ENCODE measurements around the gene FAF1.
A peak's percentile ranks its signal among the peaks of the same experiment; 100 is the strongest.

Gene FAF1

DNA sequence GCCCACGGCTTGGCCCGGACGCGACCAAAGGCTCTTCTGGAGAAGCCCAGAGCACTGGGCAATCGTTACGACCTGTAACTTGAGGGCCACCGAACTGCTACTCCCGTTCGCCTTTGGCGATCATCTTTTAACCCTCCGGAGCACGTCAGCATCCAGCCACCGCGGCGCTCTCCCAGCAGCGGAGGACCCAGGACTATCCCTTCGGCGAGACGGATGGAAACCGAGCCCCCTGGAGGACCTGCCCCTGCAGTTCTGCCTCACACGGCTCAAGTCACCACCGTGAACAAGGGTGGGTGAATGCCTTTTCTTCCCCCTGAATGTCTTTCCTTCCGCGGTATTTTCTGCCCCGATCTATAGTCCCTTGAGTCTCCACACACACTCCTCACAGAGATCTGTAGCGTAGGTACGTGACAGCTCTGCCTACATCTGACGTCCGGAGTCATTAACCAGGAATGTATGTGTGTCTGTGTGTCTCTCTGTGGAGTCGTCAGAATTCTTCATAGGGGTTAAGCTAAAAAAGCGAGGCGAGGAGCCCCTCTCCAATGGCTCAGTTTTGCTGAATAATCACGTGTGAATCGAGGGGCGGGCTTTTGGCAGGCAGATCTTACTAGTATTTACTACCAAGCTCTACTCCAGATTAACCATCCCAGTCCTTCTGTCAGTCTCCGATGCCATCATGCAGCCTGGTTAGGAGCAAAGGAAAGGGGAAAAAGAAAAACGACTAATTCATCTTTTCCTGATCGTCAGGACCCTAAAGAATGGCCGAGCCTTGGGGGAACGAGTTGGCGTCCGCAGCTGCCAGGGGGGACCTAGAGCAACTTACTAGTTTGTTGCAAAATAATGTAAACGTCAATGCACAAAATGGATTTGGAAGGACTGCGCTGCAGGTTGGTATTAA lies 9.8 kb upstream of the FAF1 start, which contains the start of gene CDKN2C (continued):
- TF ChIP-seq ZSCAN4 (tag by site-specific recombination; IDR thresholded peaks at IDR 0.05) = no peak
- TF ChIP-seq, protein P1, sequence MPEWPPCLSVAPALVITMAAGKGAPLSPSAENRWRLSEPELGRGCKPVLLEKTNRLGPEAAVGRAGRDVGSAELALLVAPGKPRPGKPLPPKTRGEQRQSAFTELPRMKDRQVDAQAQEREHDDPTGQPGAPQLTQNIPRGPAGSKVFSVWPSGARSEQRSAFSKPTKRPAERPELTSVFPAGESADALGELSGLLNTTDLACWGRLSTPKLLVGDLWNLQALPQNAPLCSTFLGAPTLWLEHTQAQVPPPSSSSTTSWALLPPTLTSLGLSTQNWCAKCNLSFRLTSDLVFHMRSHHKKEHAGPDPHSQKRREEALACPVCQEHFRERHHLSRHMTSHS (tag by site-specific recombination; IDR thresholded peaks at IDR 0.05) = no peak
- no peak for TF ChIP-seq ZSCAN16 (tag by site-specific recombination; IDR thresholded peaks at IDR 0.05)
- TF ChIP-seq ZNF391 (tag by site-specific recombination; IDR thresholded peaks at IDR 0.05; ENCODE audit: borderline replicate concordance, low read depth) = 0 out of 2 replicates have a peak, but pooled peaks have one; percentile 43
- no peak for TF ChIP-seq RBAK (tag by site-specific recombination; IDR thresholded peaks at IDR 0.05)
- TF ChIP-seq ZNF366 (tag by site-specific recombination; conservative IDR thresholded peaks at IDR 0.05) = peak; percentile 83
- no peak for TF ChIP-seq ZNF529 (tag by site-specific recombination; IDR thresholded peaks at IDR 0.05; ENCODE audit: insufficient replicate concordance)
- no peak for TF ChIP-seq ZNF530 (tag by site-specific recombination; IDR thresholded peaks at IDR 0.05; ENCODE audit: low read depth)
- TF ChIP-seq MYNN (tag by site-specific recombination; IDR thresholded peaks at IDR 0.05; ENCODE audit: borderline replicate concordance) = no peak
- no peak for TF ChIP-seq ZFP41 (tag by site-specific recombination; IDR thresholded peaks at IDR 0.05; ENCODE audit: borderline replicate concordance)
- TF ChIP-seq PBX3 (CRISPR knock-in tag; IDR thresholded peaks at IDR 0.05) = no peak
- no peak for TF ChIP-seq KLF1 (tag by site-specific recombination; IDR thresholded peaks at IDR 0.05)
- no peak for TF ChIP-seq ZNF24 (tag by site-specific recombination; IDR thresholded peaks at IDR 0.05)
- no peak for TF ChIP-seq ZNF350 (tag by site-specific recombination; IDR thresholded peaks at IDR 0.05)
- TF ChIP-seq ZNF704 (tag by site-specific recombination; IDR thresholded peaks at IDR 0.05) = no peak
- no peak for TF ChIP-seq BCL11B (tag by site-specific recombination; IDR thresholded peaks at IDR 0.05; ENCODE audit: low read depth)
- TF ChIP-seq ZNF404 (tag by site-specific recombination; IDR thresholded peaks at IDR 0.05) = no peak
- TF ChIP-seq ZNF416 (tag by site-specific recombination; IDR thresholded peaks at IDR 0.05) = no peak
- no peak; the same call in 1 of the 2 replicates for TF ChIP-seq MZF1 (tag by site-specific recombination; IDR thresholded peaks at IDR 0.05; ENCODE audit: borderline replicate concordance)
- no peak for TF ChIP-seq ZNF518A (tag by site-specific recombination; conservative IDR thresholded peaks at IDR 0.05; ENCODE audit: low read depth)
- TF ChIP-seq ZNF558 (tag by site-specific recombination; IDR thresholded peaks at IDR 0.05) = no peak
- TF ChIP-seq ZNF585B (tag by site-specific recombination; IDR thresholded peaks at IDR 0.05) = no peak
- no peak for TF ChIP-seq ATF2 (tag by site-specific recombination; IDR thresholded peaks at IDR 0.05; ENCODE audit: low read depth)
- TF ChIP-seq ZNF621 (tag by site-specific recombination; IDR thresholded peaks at IDR 0.05) = no peak
- TF ChIP-seq ZNF169 (tag by site-specific recombination; IDR thresholded peaks at IDR 0.05) = no peak
- no peak for TF ChIP-seq ELK4 (IDR thresholded peaks at IDR 0.05; ENCODE audit: borderline replicate concordance, low read depth, low read length)
- TF ChIP-seq ZNF843 (tag by site-specific recombination; IDR thresholded peaks at IDR 0.05) = peak; percentile 67

All from HEK293 (cell line).